Suprapubic skin (tissue), 4 donors: ENCODE results near the gene TBC1D19. TPM values are rescaled to one million over a fixed set of nuclear protein-coding genes. Genes with fewer than 3 reads are reported as not detected.

Experiments used
- DNase-seq, 2 donors: peaks; one replicate each; pipeline ENCODE4 v3.0.0-alpha.2; 2019; ENCODE audit warnings: low spot score in 2 of 2
- H3K27ac ChIP-seq: fragments of 200-600 bp; sonication (generic); one replicate; pipeline ENCODE4 v1.5.1; 2019
- H3K27me3 ChIP-seq: fragments of 200-600 bp; sonication (generic); one replicate; pipeline ENCODE4 v1.5.1; 2019
- H3K36me3 ChIP-seq: fragments of 200-600 bp; sonication (generic); one replicate; pipeline ENCODE4 v1.5.1; 2019
- H3K4me1 ChIP-seq: fragments of 200-600 bp; sonication (generic); one replicate; pipeline ENCODE4 v1.5.1; 2019
- H3K4me3 ChIP-seq: fragments of 200-600 bp; sonication (generic); one replicate; pipeline ENCODE4 v1.5.1; 2019; ENCODE audit warnings: mild to moderate bottlenecking
- H3K9me3 ChIP-seq: fragments of 200-600 bp; sonication (generic); one replicate; pipeline ENCODE4 v1.5.1; 2019
- EP300 ChIP-seq: sonication (generic); formaldehyde crosslinking; IDR thresholded peaks from one replicate; pipeline ENCODE4 v1.6.1; 2017; ENCODE audit warnings: antibody characterized with exemption
- POLR2A ChIP-seq, 2 donors: fragments of 450-650 bp; IDR thresholded peaks; one replicate each; pipeline ENCODE4 v1.6.1; 2017; ENCODE audit warnings: antibody characterized with exemption in 2 of 2, mild to moderate bottlenecking in 2 of 2, moderate library complexity in 2 of 2
- POLR2AphosphoS5 ChIP-seq, 3 donors: sonication (generic); formaldehyde crosslinking; IDR thresholded peaks; one replicate each; pipeline ENCODE4 v1.6.1; 2017; ENCODE audit warnings: antibody characterized with exemption in 3 of 3
- WGBS: methylation state at CpG from one replicate; pipeline ENCODE4 v1.1.5; 2018; 5-methylcytosine and 5-hydroxymethylcytosine counted together
- total RNA-seq, 4 donors: library from RNA; depleted of rRNA; stranded (reverse); fragments of >200 nt; gene quantifications; one replicate each; pipeline ENCODE4 v1.1.0, GENCODE V29; 2016
- TF ChIP-seq, protein P1 (sequence below), 2 donors: fragments of 200-600 bp in 1 of 2; fragments of 450-650 bp in 1 of 2; sonication (generic) in 1 of 2; IDR thresholded peaks; one replicate each; pipeline ENCODE4 v1.5.1; 2016 to 2019; ENCODE audit warnings: antibody characterized with exemption in 2 of 2, mild to moderate bottlenecking in 1 of 2, moderate library complexity in 1 of 2

TBC1D19 gene
- total RNA-seq, 4 donors from 2014 or later: 6.2 to 16.2 (median 11.9) TPM

- Histone ChIP-seq H3K27ac (no peak overlapping the region), H3K27me3 (no peaks in the 10 kb centered on the region), H3K9me3 (no peaks in the 10 kb centered on the region), H3K4me3 (no peak overlapping the region), H3K36me3 (peaks cover 3% of the 10 kb centered on the region), H3K4me1 (no peaks in the 10 kb centered on the region)
- WGBS: 88% methylated on average over 1 of the region's 1 CpG
- no peak for DNase-seq
- TF ChIP-seq POLR2AphosphoS5 (IDR thresholded peaks at IDR 0.05) (no peak), POLR2A (IDR thresholded peaks at IDR 0.05) (no peak), EP300 (no peak)
- TF ChIP-seq, protein P1, sequence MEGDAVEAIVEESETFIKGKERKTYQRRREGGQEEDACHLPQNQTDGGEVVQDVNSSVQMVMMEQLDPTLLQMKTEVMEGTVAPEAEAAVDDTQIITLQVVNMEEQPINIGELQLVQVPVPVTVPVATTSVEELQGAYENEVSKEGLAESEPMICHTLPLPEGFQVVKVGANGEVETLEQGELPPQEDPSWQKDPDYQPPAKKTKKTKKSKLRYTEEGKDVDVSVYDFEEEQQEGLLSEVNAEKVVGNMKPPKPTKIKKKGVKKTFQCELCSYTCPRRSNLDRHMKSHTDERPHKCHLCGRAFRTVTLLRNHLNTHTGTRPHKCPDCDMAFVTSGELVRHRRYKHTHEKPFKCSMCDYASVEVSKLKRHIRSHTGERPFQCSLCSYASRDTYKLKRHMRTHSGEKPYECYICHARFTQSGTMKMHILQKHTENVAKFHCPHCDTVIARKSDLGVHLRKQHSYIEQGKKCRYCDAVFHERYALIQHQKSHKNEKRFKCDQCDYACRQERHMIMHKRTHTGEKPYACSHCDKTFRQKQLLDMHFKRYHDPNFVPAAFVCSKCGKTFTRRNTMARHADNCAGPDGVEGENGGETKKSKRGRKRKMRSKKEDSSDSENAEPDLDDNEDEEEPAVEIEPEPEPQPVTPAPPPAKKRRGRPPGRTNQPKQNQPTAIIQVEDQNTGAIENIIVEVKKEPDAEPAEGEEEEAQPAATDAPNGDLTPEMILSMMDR (IDR thresholded peaks at IDR 0.05): no peak
Measured at GRCh38 chr4:26757751-26758150, 173.9 kb downstream of the TBC1D19 start.

GRCh38 chr4:26758899-26759298 lies 175.0 kb downstream of the TBC1D19 start:
- H3K4me1 ChIP-seq: no peaks in the 10 kb centered on the region
- no peak overlapping the region for H3K4me3 ChIP-seq
- DNase-seq: no peak
- H3K9me3 ChIP-seq: no peaks in the 10 kb centered on the region
- no peaks in the 10 kb centered on the region for H3K27me3 ChIP-seq
- WGBS: 88% methylated on average over 1 of the region's 1 CpG
- TF ChIP-seq POLR2AphosphoS5 (IDR thresholded peaks at IDR 0.05) (no peak), EP300 (no peak), POLR2A (IDR thresholded peaks at IDR 0.05) (no peak)
- TF ChIP-seq, protein P1 (IDR thresholded peaks at IDR 0.05): no peak
- H3K27ac ChIP-seq: no peak overlapping the region
- peaks cover 3% of the 10 kb centered on the region for H3K36me3 ChIP-seq

- H3K4me3 ChIP-seq: no peak overlapping the region
- no peaks in the 10 kb centered on the region for H3K4me1 ChIP-seq
- 91% methylated on average over 2 of the region's 2 CpGs for WGBS
- no peaks in the 10 kb centered on the region for H3K9me3 ChIP-seq
- no peak for TF ChIP-seq POLR2AphosphoS5 (IDR thresholded peaks at IDR 0.05)
- no peak for TF ChIP-seq EP300
- no peak for TF ChIP-seq POLR2A (IDR thresholded peaks at IDR 0.05)
- TF ChIP-seq, protein P1 (IDR thresholded peaks at IDR 0.05): no peak
- no peak for DNase-seq
- no peak overlapping the region for H3K27ac ChIP-seq
- H3K36me3 ChIP-seq: peaks cover 5% of the 10 kb centered on the region
- no peaks in the 10 kb centered on the region for H3K27me3 ChIP-seq
Measured at GRCh38 chr4:26762650-26763049, 178.8 kb downstream of the TBC1D19 start.

DNA sequence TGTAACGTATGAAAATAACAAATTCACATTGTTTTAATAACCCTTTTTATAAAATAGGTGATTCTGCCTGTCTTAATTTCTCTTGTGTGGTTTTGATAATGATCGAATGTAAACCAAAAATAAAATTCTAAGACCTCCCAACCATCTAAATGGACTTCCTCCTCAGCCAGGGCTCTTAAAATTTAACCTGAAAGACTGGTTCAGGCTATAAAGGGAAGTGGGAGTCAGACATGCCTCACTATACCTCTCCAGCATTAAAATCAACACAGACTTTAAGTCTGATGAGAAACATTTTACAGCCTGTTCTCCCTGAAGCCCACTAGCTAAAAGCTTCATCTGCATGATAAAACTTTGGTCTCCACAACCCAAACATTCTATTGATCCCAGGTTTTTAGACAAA lies 179.2 kb downstream of the TBC1D19 start:
- no peak overlapping the region for H3K27ac ChIP-seq
- H3K4me1 ChIP-seq: no peaks in the 10 kb centered on the region
- WGBS: 82% methylated on average over 2 of the region's 2 CpGs
- no peaks in the 10 kb centered on the region for H3K27me3 ChIP-seq
- no peaks in the 10 kb centered on the region for H3K9me3 ChIP-seq
- no peak overlapping the region for H3K4me3 ChIP-seq
- peaks cover 5% of the 10 kb centered on the region for H3K36me3 ChIP-seq
- TF ChIP-seq EP300: no peak
- no peak for TF ChIP-seq POLR2AphosphoS5 (IDR thresholded peaks at IDR 0.05)
- TF ChIP-seq POLR2A (IDR thresholded peaks at IDR 0.05): no peak
- TF ChIP-seq, protein P1 (IDR thresholded peaks at IDR 0.05): no peak
- DNase-seq: no peak

- no peaks in the 10 kb centered on the region for H3K27me3 ChIP-seq
- no peak for DNase-seq
- no peaks in the 10 kb centered on the region for H3K4me1 ChIP-seq
- peaks cover 2% of the 10 kb centered on the region for H3K36me3 ChIP-seq
- H3K4me3 ChIP-seq: no peak overlapping the region
- 91% methylated on average over 3 of the region's 3 CpGs for WGBS
- H3K9me3 ChIP-seq: no peaks in the 10 kb centered on the region
- TF ChIP-seq POLR2A (IDR thresholded peaks at IDR 0.05) (no peak), EP300 (no peak), POLR2AphosphoS5 (IDR thresholded peaks at IDR 0.05) (no peak)
- TF ChIP-seq, protein P1 (IDR thresholded peaks at IDR 0.05): no peak
- H3K27ac ChIP-seq: no peak overlapping the region
Measured at GRCh38 chr4:26763648-26764047, 179.8 kb downstream of the TBC1D19 start.
